HEK293 (cell line): ENCODE data around the gene SNX8.

Source experiments
- CTCF ChIA-PET: fragments of 350-600 bp; formaldehyde crosslinking; extraction: SDS; loops from one replicate; lab custom pipeline; 2021; ENCODE audit warnings: antibody characterized with exemption; lab: Yijun Ruan, JAX
- POLR2A ChIA-PET: fragments of 300-600 bp; formaldehyde crosslinking; extraction: SDS; loops from one replicate; lab custom pipeline; 2020; ENCODE audit warnings: antibody characterized with exemption, inconsistent platforms; lab: Yijun Ruan, JAX
- H3K27ac ChIP-seq: fragments of 200-500 bp; sonication (Bioruptor generic); 2 replicates; pipeline ENCODE4 v1.5.1; 2014; ENCODE audit warnings: low read depth, low read length, control low read depth, inconsistent platforms; ENCODE audit errors: extremely low read depth
- H3K36me3 ChIP-seq, 2 experiments: fragments of 200-500 bp in 1 of 2; sonication (Bioruptor generic) in 1 of 2; 1 replicate in 1 of 2; 2 replicates in 1 of 2; pipeline ENCODE4 v1.5.1; 2014 to 2017; ENCODE audit warnings: inconsistent platforms in 2 of 2, low read length in 2 of 2; ENCODE audit not compliant: control insufficient read depth in 2 of 2, insufficient read depth in 1 of 2
- H3K4me1 ChIP-seq: fragments of 200-500 bp; sonication (Bioruptor generic); 2 replicates; pipeline ENCODE4 v1.5.1; 2014; ENCODE audit warnings: mild to moderate bottlenecking, low read length, inconsistent platforms; ENCODE audit not compliant: control insufficient read depth, insufficient read depth
- H3K4me3 ChIP-seq: 2 replicates; pipeline ENCODE4 v1.5.1; 2011; ENCODE audit warnings: low read depth, mild to moderate bottlenecking, control low read depth, low read length, moderate library complexity
- H3K9me3 ChIP-seq: fragments of 200-500 bp; sonication (Bioruptor generic); 2 replicates; pipeline ENCODE4 v1.5.1; 2014; ENCODE audit warnings: low read depth, low read length, inconsistent platforms; ENCODE audit not compliant: control insufficient read depth, insufficient read depth
- AEBP2 ChIP-seq: fragments of 450-650 bp; formaldehyde crosslinking; IDR thresholded peaks from 2 replicates; pipeline ENCODE4 v1.5.1; 2016; ENCODE audit warnings: missing biosample characterization, missing genetic modification characterization, borderline replicate concordance
- GLIS1 ChIP-seq: fragments of 450-650 bp; formaldehyde crosslinking; IDR thresholded peaks from 2 replicates; pipeline ENCODE4 v1.5.1; 2016; ENCODE audit warnings: missing biosample characterization, missing genetic modification characterization
- KLF16 ChIP-seq: fragments of 450-650 bp; formaldehyde crosslinking; IDR thresholded peaks from 2 replicates; pipeline ENCODE4 v1.5.1; 2017; ENCODE audit warnings: missing biosample characterization, missing genetic modification characterization
- KLF7 ChIP-seq: fragments of 450-650 bp; formaldehyde crosslinking; IDR thresholded peaks from 2 replicates; pipeline ENCODE4 v1.5.1; 2016; ENCODE audit warnings: missing biosample characterization, missing genetic modification characterization, borderline replicate concordance
- OSR2 ChIP-seq: fragments of 450-650 bp; formaldehyde crosslinking; IDR thresholded peaks from 2 replicates; pipeline ENCODE4 v1.5.1; 2016; ENCODE audit warnings: missing biosample characterization, missing genetic modification characterization
- PRDM10 ChIP-seq: fragments of 450-650 bp; formaldehyde crosslinking; IDR thresholded peaks from 2 replicates; pipeline ENCODE4 v1.5.1; 2016; ENCODE audit warnings: missing biosample characterization, missing genetic modification characterization
- PRDM6 ChIP-seq: fragments of 450-650 bp; formaldehyde crosslinking; IDR thresholded peaks from 2 replicates; pipeline ENCODE4 v1.5.1; 2017; ENCODE audit warnings: missing biosample characterization, missing genetic modification characterization
- SP2 ChIP-seq: fragments of 450-650 bp; formaldehyde crosslinking; IDR thresholded peaks from 2 replicates; pipeline ENCODE4 v1.5.1; 2016; ENCODE audit warnings: missing biosample characterization, missing genetic modification characterization
- SP7 ChIP-seq: fragments of 450-650 bp; formaldehyde crosslinking; IDR thresholded peaks from 2 replicates; pipeline ENCODE4 v1.5.1; 2016; ENCODE audit warnings: missing biosample characterization, missing genetic modification characterization
- YY1 ChIP-seq: fragments of 450-650 bp; formaldehyde crosslinking; IDR thresholded peaks from 2 replicates; pipeline ENCODE4 v1.5.1; 2018; ENCODE audit warnings: missing biosample characterization, missing genetic modification characterization
- ZBTB11 ChIP-seq: fragments of 450-650 bp; formaldehyde crosslinking; conservative IDR thresholded peaks from 2 replicates; pipeline ENCODE4 v1.5.1; 2016; ENCODE audit warnings: low read depth, missing biosample characterization, missing genetic modification characterization
- ZFHX2 ChIP-seq: fragments of 450-650 bp; formaldehyde crosslinking; conservative IDR thresholded peaks from 2 replicates; pipeline ENCODE4 v1.5.1; 2016; ENCODE audit warnings: missing biosample characterization, missing genetic modification characterization
- ZNF146 ChIP-seq: fragments of 450-650 bp; formaldehyde crosslinking; IDR thresholded peaks from 2 replicates; pipeline ENCODE4 v1.5.1; 2016; ENCODE audit warnings: missing biosample characterization, missing genetic modification characterization
- ZNF202 ChIP-seq: fragments of 450-650 bp; formaldehyde crosslinking; IDR thresholded peaks from 2 replicates; pipeline ENCODE4 v1.5.1; 2016; ENCODE audit warnings: missing biosample characterization, missing genetic modification characterization, borderline replicate concordance
- ZNF629 ChIP-seq: fragments of 450-650 bp; formaldehyde crosslinking; IDR thresholded peaks from 2 replicates; pipeline ENCODE4 v1.5.1; 2017; ENCODE audit warnings: missing biosample characterization, missing genetic modification characterization
- ZNF664 ChIP-seq: fragments of 450-650 bp; formaldehyde crosslinking; IDR thresholded peaks from 2 replicates; pipeline ENCODE4 v1.5.1; 2016; ENCODE audit warnings: missing biosample characterization, missing genetic modification characterization
- ZNF791 ChIP-seq: fragments of 450-650 bp; formaldehyde crosslinking; IDR thresholded peaks from 2 replicates; pipeline ENCODE4 v1.5.1; 2016; ENCODE audit warnings: missing biosample characterization, missing genetic modification characterization

The SNX8 gene

GRCh38 chr7:2360796-2361195 lies 46.6 kb upstream of the SNX8 start:
- TF ChIP-seq PRDM6 (peak; percentile 48; the same call in 1 of the 2 replicates), GLIS1 (tag by site-specific recombination) (no peak)
- Histone ChIP-seq H3K27ac (peak overlapping the region; percentile 28; the same call in 1 of the 2 replicates), H3K4me3 (no peak overlapping the region), H3K36me3 (peaks cover 49 to 85% of the 10 kb centered on the region in 2 experiments), H3K4me1 (peaks cover 19% of the 10 kb centered on the region), H3K9me3 (no peaks in the 10 kb centered on the region)
- POLR2A ChIA-PET = interaction anchor here (0.7 kb wide), 1 partner anchor 16 kb away, joined by 3 read pairs; no protein-coding TSS in a partner anchor
- CTCF ChIA-PET = interaction anchor here (0.6 to 1.2 kb wide), 3 partner anchors 39 to 71 kb away, joined by 3 to 5 read pairs (median 4); no protein-coding TSS in a partner anchor

GRCh38 chr7:2359610-2360009 lies 45.4 kb upstream of the SNX8 start:
- ChIA-PET POLR2A (no interaction called here), CTCF (interaction anchor here (0.7 to 1.2 kb wide), 2 partner anchors 40 to 474 kb away, joined by 3 read pairs; no protein-coding TSS in a partner anchor)
- no peak for TF ChIP-seq ZBTB11 (tag by site-specific recombination)
- peak; percentile 28; the same call in 1 of the 2 replicates for TF ChIP-seq ZFHX2 (tag by site-specific recombination)
- TF ChIP-seq KLF7 (tag by site-specific recombination) = no peak
- peak overlapping the region; percentile 45; the same call in 1 of the 2 replicates for H3K27ac ChIP-seq
- H3K4me3 ChIP-seq = no peak overlapping the region
- no peaks in the 10 kb centered on the region for H3K9me3 ChIP-seq
- H3K4me1 ChIP-seq = peaks cover 19% of the 10 kb centered on the region
- H3K36me3 ChIP-seq = peaks cover 37 to 74% of the 10 kb centered on the region in 2 experiments

GRCh38 chr7:2358968-2359527 lies 44.8 kb upstream of the SNX8 start:
- POLR2A ChIA-PET = no interaction called here
- CTCF ChIA-PET = interaction anchor here (0.6 kb wide), 1 partner anchor 12 kb away, joined by 4 read pairs; no protein-coding TSS in a partner anchor
- Histone ChIP-seq H3K36me3 (peaks cover 32 to 68% of the 10 kb centered on the region in 2 experiments), H3K4me3 (no peak overlapping the region), H3K27ac (peak overlapping the region; percentile 45), H3K9me3 (no peaks in the 10 kb centered on the region), H3K4me1 (peaks cover 19% of the 10 kb centered on the region)
- TF ChIP-seq SP2 (tag by site-specific recombination) (peak; percentile 18; the same call in 1 of the 2 replicates), ZNF202 (no peak), YY1 (tag by site-specific recombination) (no peak), PRDM10 (tag by site-specific recombination) (0 out of 2 replicates have a peak, but pooled peaks have one; percentile 33), KLF16 (tag by site-specific recombination) (no peak), ZNF146 (no peak), ZNF791 (no peak), AEBP2 (tag by site-specific recombination) (no peak), ZNF629 (tag by site-specific recombination) (peak; percentile 52), SP7 (tag by site-specific recombination) (peak; percentile 76), PRDM6 (peak; percentile 90), OSR2 (tag by site-specific recombination) (no peak), ZNF664 (no peak)
